Mammary epithelial cell (primary cell): ENCODE measurements around the gene FANK1.

Experiments
- CTCF ChIP-seq, 2 donors: IDR thresholded peaks in 1 of 2; conservative IDR thresholded peaks in 1 of 2; 2 replicates each; pipeline ENCODE4 v1.5.1; 2011 to 2012; ENCODE audit warnings: inconsistent platforms in 2 of 2, low read length in 2 of 2, mild to moderate bottlenecking in 2 of 2, control low read depth in 1 of 2, low read depth in 1 of 2; ENCODE audit not compliant: insufficient read depth in 1 of 2; ENCODE audit errors: extremely low read depth in 1 of 2
- EZH2 ChIP-seq: IDR thresholded peaks from 2 replicates; pipeline ENCODE4 v1.6.1; 2012; ENCODE audit warnings: low read length, inconsistent platforms, borderline replicate concordance

- TF ChIP-seq CTCF (conservative IDR thresholded peaks at IDR 0.05 in 1 of 2, IDR thresholded peaks at IDR 0.05 in 1 of 2; ENCODE audit: extremely low read depth in 1 of 2, insufficient read depth in 1 of 2, low read depth in 1 of 2, low read length in 2 of 2): no peak
- no peak for TF ChIP-seq EZH2
These were observed 29.0 kb downstream of the FANK1 start for GRCh38 chr10:125925262-125925834.
